HG02678 (cell line): ENCODE results near the gene TPD52L2.
"Not testable (repeated sequence)": the region's sequence is repeated elsewhere in the genome, so short reads cannot be mapped to it uniquely, and the experiment has no call there.

Source experiments
- ATAC-seq: cut with Tn5 transposase; IDR thresholded peaks from one replicate; pipeline ENCODE4 v1.9.1; 2021; ENCODE audit warnings: mild to moderate bottlenecking, moderate library complexity; ENCODE audit not compliant: unreplicated experiment

TPD52L2 gene

DNA sequence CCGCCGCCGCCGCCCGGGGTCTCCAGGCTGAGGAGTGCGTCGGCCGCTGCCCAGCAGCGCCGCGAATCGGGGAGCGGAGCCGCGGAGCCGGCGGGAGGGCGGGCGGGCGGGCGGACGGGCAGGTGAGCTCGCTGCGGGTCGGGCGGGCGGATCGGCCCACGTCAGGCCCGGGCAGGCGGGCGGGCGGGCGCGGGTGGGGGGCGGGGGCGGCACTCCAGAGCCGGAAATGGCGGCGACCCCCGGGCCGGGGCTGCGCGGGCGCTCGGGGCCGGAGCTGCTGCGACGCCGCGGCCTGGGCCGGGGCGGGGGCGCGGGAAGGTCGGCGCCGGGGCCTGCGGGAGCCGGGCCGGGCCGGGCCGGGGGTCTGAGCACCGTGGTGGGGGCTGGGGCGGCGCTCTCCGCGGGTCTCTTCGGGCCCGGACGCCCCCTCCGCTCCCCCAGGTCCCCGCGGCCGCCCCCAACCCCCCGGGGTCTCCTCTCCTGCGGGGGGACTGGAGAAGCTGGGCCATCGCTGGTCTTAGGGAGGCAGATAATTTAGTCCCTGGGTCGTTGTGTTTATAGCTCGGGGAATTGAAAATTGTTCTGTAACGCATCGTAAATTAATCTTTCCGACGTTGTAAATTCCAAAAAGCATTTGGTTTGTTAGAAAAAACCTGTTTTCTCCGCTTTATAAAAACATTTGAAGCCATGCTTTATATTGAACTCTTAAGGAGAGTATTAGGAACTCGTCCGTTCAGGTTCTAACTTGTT lies 30.3 kb downstream of the TPD52L2 start:
- ATAC-seq: peak; percentile 13

DNA sequence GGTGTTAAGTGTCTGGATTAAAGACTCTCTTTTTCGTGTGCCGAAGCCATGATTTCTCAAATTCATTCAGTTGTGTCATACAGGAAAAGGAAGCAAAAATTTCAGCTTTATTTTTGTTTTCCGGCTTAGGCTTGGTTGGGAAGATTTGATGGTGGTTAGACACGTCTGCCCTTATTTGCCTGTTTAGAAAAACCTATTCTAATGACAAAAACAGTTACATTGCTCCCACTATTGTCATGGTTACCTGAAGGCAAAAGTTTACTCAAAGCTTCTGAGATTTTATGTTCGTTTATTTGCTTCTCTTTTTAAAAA lies 30.8 kb downstream of the TPD52L2 start:
- ATAC-seq: no peak

DNA sequence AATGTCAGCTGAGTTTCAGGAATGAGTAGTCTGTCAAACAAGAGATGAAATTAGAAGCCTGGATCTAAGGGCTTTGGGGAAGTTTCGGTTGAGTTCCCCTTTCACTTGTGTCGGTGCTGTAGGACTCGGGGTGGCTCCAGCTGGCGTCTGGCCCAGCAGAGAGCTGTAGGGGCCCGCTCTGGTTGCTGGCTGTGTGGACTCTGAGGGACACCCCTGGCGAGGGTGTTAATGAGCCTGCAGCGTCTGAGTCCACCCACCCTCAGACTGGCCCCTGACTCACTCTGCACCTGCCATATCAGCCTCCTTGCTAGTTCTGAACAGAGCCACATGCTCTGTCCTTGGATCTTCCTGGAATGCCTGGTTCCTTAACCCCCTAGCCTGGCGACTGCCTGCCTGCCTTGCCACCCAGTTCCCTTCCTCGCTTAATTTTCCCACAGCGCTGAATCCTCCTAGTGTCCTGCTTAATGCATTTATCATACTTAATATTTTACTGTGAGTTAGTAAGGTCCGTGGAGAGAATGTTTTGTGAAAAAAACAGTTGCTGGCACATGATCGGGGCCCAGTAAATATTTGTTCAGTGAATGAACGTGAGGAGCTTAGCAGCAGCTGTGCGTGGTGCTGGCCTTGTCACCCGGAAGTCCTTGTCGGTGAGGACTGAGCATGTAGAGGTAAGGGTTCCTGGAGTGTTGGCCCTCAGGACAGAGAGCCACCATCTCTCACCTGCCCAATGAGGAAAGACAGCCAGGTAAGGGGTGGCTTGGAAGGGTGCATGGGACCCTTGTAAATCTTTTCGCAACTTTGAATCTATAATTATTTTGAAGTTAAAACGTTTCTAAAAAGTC lies 31.4 kb downstream of the TPD52L2 start:
- ATAC-seq: no peak

- ATAC-seq: no peak
These were observed 33.0 kb downstream of the TPD52L2 start for GRCh38 chr20:63897978-63898561.

GRCh38 chr20:63898882-63899558 lies 34.0 kb downstream of the TPD52L2 start:
- no peak for ATAC-seq

- no peak for ATAC-seq
These were observed 35.3 kb downstream of the TPD52L2 start for GRCh38 chr20:63900413-63900812.

GRCh38 chr20:63903796-63904561 lies 38.9 kb downstream of the TPD52L2 start:
- ATAC-seq: no peak

DNA sequence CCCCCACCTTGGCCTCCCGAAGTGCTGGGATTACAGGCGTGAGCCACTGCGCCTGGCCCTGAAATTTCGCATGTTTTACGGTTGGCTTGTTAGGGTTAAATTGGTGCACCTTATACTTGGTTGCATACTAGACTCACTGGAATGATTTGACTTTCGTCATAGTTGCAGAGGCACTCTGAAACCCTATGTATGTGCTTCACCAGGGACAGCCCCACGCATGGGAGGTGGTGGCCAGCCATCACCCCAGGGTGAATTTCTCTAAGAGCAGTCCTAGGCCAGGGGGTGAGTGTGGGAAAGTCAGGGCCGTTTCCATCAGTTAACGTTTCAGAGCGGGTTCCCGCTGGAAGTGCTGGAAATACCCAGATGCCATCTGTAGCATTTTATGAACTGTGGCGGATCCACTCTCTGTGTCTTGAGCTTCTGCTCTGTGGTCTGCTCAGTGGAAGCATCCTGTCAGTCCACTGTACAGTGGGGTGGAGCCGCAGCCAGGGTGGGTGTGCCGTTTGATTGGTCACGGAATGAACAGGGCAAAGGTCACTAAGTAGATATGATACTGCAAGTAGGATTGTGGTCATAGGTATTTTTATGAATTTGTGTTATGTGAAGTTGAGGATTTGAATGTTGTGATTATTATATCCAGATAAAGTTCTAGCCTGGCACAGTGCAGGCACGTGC lies 43.1 kb downstream of the TPD52L2 start:
- no peak for ATAC-seq

DNA sequence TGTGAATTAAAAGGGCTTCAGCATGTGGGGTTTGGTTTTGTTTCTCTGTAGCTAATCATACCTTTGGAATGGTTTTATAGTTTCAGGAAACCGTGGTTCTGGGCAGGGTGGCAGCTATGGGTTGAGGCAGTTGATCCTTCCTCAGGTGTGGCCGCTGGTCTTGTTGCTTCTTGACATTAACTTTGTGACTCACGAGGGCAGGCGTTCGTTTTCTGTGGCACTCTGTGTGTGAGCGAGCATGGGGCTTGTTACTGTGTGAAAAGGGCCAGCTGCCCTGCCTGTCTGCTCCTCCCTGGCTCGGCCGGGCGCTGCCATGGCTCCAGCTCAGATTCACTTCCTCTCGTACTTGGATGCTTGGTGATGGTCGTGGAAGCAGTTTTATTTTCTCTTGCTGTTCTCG lies 46.1 kb downstream of the TPD52L2 start:
- ATAC-seq: no peak

DNA sequence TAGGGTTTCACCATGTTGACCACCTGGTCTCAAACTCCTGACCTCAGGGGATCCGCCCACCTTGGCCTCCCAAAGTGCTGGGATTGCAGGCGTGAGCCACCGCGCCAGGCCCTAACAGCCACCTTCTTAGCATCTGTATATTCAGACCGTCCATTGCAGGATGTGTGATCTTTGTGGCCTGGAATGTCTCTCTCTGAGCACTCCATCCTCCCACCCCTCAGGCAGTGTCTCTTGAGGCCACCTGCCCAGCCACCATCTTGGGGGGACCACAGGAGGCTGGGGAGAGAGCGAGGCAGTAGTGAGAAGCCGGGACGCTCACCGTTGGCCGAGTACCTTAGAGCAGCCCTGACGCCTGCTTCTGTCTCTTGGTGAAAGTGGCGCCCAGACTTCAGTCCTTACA lies 48.7 kb downstream of the TPD52L2 start:
- no peak for ATAC-seq

- no peak for ATAC-seq
These were observed 50.4 kb downstream of the TPD52L2 start for GRCh38 chr20:63915471-63915870.

DNA sequence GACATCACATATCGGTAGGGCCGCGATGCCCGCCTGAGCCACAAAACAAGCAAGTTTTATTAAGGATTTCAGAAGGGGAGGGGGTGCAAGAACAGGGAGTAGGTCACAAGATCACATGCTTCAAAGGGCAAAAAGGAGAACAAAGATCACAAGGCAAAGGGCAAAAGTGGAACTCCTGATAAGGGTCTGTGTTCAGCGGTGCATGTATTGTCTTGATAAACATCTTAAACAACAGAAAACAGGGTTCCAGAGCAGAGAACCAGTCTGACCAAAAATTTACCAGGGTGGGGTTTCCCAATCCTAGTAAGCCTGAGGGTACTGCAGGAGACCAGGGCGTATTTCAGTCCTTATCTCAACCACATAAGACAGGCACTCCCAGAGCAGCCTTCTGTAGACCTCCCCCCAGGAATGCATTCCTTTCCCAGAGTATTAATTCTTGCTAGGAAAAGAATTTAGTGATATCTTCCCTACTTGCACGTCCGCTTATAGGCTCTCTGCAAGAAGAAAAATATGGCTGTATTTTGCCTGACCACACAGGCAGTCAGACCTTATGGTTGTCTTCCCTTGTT lies 51.4 kb downstream of the TPD52L2 start:
- not testable (repeated sequence) for ATAC-seq

DNA sequence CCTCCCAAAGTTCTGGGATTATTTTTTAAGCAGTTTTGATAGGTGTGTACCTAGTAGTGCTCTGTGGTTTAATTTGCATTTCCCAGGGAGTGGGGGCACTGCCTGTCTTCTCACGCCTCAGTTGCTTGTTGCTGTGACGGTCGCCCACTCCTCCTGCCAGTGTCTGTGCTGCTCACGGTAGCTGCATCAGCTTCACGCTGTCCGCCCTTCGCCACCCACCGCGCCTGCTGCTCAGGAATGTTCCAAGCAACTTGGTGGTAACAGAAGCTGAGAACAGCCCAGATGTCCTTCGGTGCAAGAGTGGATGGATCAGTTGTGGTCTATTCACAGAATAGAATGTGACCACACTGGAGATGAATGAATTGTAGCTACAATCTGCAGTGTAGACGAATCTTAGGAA lies 52.7 kb downstream of the TPD52L2 start:
- ATAC-seq: no peak

DNA sequence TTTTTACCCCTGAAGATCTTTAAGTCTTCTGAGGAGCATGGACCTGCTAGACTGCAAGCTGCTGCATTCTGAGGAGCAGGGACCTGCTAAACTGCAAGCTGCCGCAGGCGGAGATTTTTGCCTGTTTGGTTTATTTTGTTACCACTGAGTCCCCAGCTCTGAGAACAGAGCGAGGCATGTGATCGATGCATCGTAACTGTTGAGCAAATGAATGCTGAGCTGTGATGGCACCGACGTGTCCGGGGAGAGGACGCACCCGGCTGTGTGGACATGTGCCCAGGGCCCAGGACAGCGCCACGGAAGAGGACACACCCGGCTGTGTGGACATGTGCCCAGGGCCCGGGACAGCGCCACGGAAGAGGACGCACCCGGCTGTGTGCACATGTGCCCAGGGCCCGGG lies 54.1 kb downstream of the TPD52L2 start:
- ATAC-seq: no peak

DNA sequence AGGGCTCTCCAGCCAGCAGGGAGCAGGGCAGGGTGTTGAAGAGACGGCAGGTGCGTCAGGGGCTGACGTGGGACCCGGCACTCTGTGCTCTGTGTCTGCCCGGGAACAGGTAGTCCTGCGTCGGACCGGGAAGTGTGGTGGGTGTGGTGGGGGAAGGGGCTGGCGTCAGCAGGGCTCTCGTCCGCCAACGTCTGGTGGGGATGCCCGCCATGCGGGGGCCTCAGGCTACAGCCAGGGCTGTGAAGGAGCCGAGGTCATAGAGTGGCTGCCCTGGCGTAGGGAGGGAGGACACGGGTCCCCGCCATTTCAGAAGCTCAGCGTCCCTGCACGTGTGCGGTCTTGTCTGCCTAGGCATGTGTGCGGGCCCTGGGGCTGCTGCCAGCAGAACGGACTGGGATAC lies 55.2 kb downstream of the TPD52L2 start:
- no peak for ATAC-seq

GRCh38 chr20:63923651-63924050 lies 58.6 kb downstream of the TPD52L2 start:
- no peak for ATAC-seq

DNA sequence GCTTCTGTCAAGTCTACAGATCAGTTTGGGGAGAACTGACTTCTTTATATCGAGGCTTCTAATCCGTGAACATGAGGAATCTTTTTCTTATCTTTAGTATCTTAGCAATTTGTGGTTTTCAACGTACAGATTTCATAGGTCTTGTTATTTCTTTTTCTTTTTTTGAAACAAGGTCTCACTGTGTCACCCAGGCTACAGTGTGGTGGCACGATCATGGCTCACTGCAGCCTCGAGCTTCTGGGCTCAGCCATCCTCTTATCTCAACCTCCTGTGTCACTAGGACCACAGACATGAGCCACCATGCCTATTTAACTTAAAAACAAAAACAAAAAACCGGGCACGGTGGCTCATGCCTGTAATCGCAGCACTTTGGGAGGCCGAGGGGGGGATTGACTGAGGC lies 59.2 kb downstream of the TPD52L2 start:
- no peak for ATAC-seq

GRCh38 chr20:63926298-63926697 lies 61.2 kb downstream of the TPD52L2 start:
- no peak for ATAC-seq

- no peak for ATAC-seq
These were observed 64.0 kb downstream of the TPD52L2 start for GRCh38 chr20:63929071-63929470.

- not testable (repeated sequence) for ATAC-seq
These were observed 64.4 kb downstream of the TPD52L2 start for GRCh38 chr20:63929473-63929883.
